GM19324 (cell line): ENCODE data around the gene TTLL3.
"Not testable (repeated sequence)": the region's sequence is repeated elsewhere in the genome, so short reads cannot be mapped to it uniquely, and the experiment has no call there.

Source experiments
- ATAC-seq: cut with Tn5 transposase; IDR thresholded peaks from one replicate; pipeline ENCODE4 v1.9.1; 2021; ENCODE audit warnings: mild to moderate bottlenecking, moderate library complexity; ENCODE audit not compliant: unreplicated experiment, low FRiP score

Gene TTLL3

GRCh38 chr3:9863058-9863772 is 53.2 kb downstream of the TTLL3 start:
- ATAC-seq = no peak

GRCh38 chr3:9864200-9864927 is 54.3 kb downstream of the TTLL3 start:
- ATAC-seq = no peak

- ATAC-seq = not testable (repeated sequence)
Observed at GRCh38 chr3:9865125-9865637, 55.1 kb downstream of the TTLL3 start.

- ATAC-seq = no peak
Observed at GRCh38 chr3:9866639-9867038, 56.6 kb downstream of the TTLL3 start.

GRCh38 chr3:9867106-9867505 is 57.0 kb downstream of the TTLL3 start:
- ATAC-seq = no peak

GRCh38 chr3:9869955-9870354 is 59.9 kb downstream of the TTLL3 start:
- no peak for ATAC-seq

- no peak for ATAC-seq
Observed at GRCh38 chr3:9870978-9871377, 60.9 kb downstream of the TTLL3 start.

GRCh38 chr3:9872067-9872466 is 62.0 kb downstream of the TTLL3 start:
- not testable (repeated sequence) for ATAC-seq

GRCh38 chr3:9875448-9875847 is 65.4 kb downstream of the TTLL3 start:
- ATAC-seq = no peak

GRCh38 chr3:9876255-9876654 is 66.2 kb downstream of the TTLL3 start:
- not testable (repeated sequence) for ATAC-seq

GRCh38 chr3:9876991-9877390 is 66.9 kb downstream of the TTLL3 start:
- ATAC-seq = no peak

- no peak for ATAC-seq
Observed at GRCh38 chr3:9878700-9879099, 68.6 kb downstream of the TTLL3 start.

GRCh38 chr3:9879830-9880549 is 69.9 kb downstream of the TTLL3 start, which contains the start of gene CIDEC:
CIDEC (minus strand) TSS chr3:9880253; CDS start chr3:9878486, 1,767 bp downstream.
- ATAC-seq = no peak

- ATAC-seq = no peak
Observed at GRCh38 chr3:9881441-9881840, 71.4 kb downstream of the TTLL3 start.

GRCh38 chr3:9883706-9884554 is 73.9 kb downstream of the TTLL3 start:
- no peak for ATAC-seq

- ATAC-seq = no peak
Observed at GRCh38 chr3:9884555-9885165, 74.6 kb downstream of the TTLL3 start.
